Thoracic aorta (tissue), 2 donors: ENCODE results near the gene VPS37B. TPM values are rescaled to one million over a fixed set of nuclear protein-coding genes. Genes with fewer than 3 reads are reported as not detected.
A peak's percentile ranks its signal among the peaks of the same experiment; 100 is the strongest.

ENCODE experiments used
- ATAC-seq: fragments of 150-250 bp; one replicate; pipeline ENCODE4 v1.8.0; 2017; ENCODE audit warnings: low read depth; ENCODE audit not compliant: insufficient number of reproducible peaks, low FRiP score
- DNase-seq: peaks from one replicate; pipeline ENCODE4 v3.0.0-alpha.2; 2020; ENCODE audit warnings: low spot score
- H3K27ac ChIP-seq, 2 donors: fragments of 200-600 bp; sonication (generic); 1 replicate in 1 of 2; 2 replicates in 1 of 2; pipeline ENCODE4 v1.5.1; 2016; ENCODE audit warnings: mild to moderate bottlenecking in 2 of 2, moderate library complexity in 2 of 2
- H3K27me3 ChIP-seq: fragments of 200-600 bp; sonication (generic); replicated peaks from 2 replicates; pipeline ENCODE4 v1.6.0; 2016; ENCODE audit warnings: mild to moderate bottlenecking; ENCODE audit not compliant: insufficient read depth
- H3K36me3 ChIP-seq: fragments of 200-600 bp; sonication (generic); one replicate; pipeline ENCODE4 v1.5.1; 2016
- H3K4me1 ChIP-seq, 2 donors: fragments of 200-600 bp; sonication (generic); 1 replicate in 1 of 2; 2 replicates in 1 of 2; pipeline versions ENCODE4 v1.5.1 to v1.6.0; 2016; ENCODE audit warnings: low read depth in 2 of 2, mild to moderate bottlenecking in 1 of 2; ENCODE audit not compliant: control insufficient read depth in 1 of 2
- H3K4me3 ChIP-seq: fragments of 200-600 bp; sonication (generic); 2 replicates; pipeline ENCODE4 v1.5.1; 2016; ENCODE audit warnings: mild to moderate bottlenecking
- H3K9me3 ChIP-seq: fragments of 200-600 bp; sonication (generic); 2 replicates; pipeline ENCODE4 v1.5.1; 2016
- CTCF ChIP-seq: fragments of 200-600 bp; sonication (generic); IDR thresholded peaks from one replicate; pipeline ENCODE4 v1.5.1; 2019; ENCODE audit warnings: antibody characterized with exemption
- total RNA-seq, 2 donors: library from RNA; depleted of rRNA; stranded (reverse); fragments of >200 nt; gene quantifications; one replicate each; pipeline versions ENCODE4 v1.1.0 to v1.2.3, GENCODE V29; 2016

The VPS37B gene
- total RNA-seq, 2 donors from 2014 or later: 30.9 to 50.1 TPM

DNA sequence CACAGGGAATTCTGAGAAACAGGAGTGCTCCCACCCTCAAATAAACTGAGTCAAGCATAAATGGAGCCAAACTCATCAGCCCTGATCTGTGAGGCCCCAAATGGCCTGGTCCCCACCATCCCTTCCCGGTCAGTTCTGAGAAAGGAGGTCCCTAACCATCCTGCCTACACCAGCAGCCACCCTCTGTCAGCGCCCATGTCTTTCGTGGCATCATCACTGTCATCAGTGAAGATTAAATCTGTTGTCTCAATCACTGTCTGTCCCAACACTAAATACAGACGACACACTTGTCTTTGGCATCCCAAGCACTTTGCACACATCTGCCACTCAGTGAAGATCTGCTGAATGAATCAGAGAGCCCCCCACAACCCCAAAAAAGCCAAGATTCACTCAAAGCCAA, 22.4 kb downstream of the VPS37B start:
- Histone ChIP-seq H3K27me3 (no peaks in the 10 kb centered on the region), H3K9me3 (no peaks in the 10 kb centered on the region), H3K4me3 (no peak overlapping the region), H3K36me3 (peaks cover 7% of the 10 kb centered on the region), H3K27ac (no peak overlapping the region), H3K4me1 (peaks cover 25 to 32% of the 10 kb centered on the region in 2 donors)
- TF ChIP-seq CTCF: no peak
- DNase-seq (no peak), ATAC-seq (no peak)

DNA sequence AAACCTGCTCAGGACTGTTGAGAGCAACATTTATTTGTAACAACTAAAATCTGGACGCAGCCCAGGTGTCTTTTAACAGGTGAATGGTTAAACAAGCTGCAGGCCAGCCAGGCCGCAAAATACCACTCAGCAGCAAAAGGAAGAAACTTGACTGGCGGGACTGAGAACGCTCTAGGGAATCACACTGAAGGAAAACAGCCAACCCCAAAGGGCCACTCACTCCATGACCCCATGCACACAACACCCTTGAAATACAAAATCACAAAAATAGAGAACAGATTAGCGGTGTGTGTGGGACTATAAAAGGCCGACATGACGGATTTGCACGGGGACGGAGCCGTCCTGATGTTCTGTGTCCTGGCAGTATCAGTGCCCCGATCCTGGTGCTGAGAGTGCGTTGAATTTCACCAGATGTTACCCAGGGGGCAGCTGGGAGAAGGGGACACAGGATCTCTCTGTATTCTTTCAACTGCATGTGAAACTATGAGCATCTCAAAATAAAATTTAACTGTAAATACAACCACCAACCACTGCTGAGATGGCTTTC, 23.0 kb downstream of the VPS37B start:
- ATAC-seq (no peak), DNase-seq (no peak)
- Histone ChIP-seq H3K36me3 (peaks cover 13% of the 10 kb centered on the region), H3K9me3 (no peaks in the 10 kb centered on the region), H3K27me3 (no peaks in the 10 kb centered on the region), H3K4me1 (peaks cover 25 to 32% of the 10 kb centered on the region in 2 donors), H3K27ac (no peak overlapping the region), H3K4me3 (no peak overlapping the region)
- TF ChIP-seq CTCF: no peak

- H3K36me3 ChIP-seq: peaks cover 16% of the 10 kb centered on the region
- DNase-seq: no peak
- H3K4me3 ChIP-seq: peak overlapping the region; percentile 57
- peak overlapping the region; percentile 65 to 71 for H3K27ac ChIP-seq
- H3K27me3 ChIP-seq: no peaks in the 10 kb centered on the region
- peak; percentile 65 for ATAC-seq
- H3K4me1 ChIP-seq: peaks cover 25 to 32% of the 10 kb centered on the region in 2 donors
- H3K9me3 ChIP-seq: no peaks in the 10 kb centered on the region
- TF ChIP-seq CTCF: no peak
Measured at GRCh38 chr12:122871851-122872780, 23.8 kb downstream of the VPS37B start.

DNA sequence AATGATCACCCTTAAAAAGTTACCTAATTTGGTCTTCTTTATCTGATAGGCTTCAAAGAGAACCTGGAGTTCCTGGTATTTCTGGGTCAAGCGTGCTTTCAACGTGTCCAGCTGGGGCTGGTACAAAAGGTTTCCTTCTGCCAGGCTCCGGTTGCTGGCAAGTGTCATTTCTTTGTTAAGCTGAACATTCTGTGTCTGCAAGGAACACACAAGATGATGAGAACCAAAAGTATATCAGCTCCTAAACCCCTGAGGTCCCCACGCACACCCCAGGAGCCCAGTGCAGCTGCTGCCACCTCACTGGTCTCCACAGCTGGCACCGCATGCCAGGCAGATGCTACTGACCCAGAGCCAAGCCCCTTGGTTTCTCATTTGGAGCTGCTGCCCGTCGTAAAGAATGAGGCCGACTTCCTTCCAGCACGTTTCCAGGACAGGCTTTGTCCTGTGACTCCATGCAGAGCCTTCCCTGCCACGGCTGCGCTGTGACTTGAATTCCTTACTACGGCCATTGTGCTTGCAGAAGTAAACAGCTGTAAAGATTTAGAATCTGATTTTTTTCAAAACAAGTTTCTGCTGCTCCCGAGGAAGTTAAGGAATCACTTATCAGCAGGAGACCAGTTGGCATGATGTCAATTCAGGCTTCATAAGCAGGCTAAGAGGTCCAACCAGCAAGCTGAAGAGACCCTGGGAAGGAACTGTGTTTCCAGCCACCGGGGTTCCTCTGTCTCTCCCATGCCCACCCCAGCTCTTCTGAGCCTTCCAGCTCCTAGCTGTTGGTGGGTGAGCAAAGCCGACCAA, 24.9 kb downstream of the VPS37B start:
- ATAC-seq (no peak), DNase-seq (no peak)
- peaks cover 25 to 32% of the 10 kb centered on the region in 2 donors for H3K4me1 ChIP-seq
- TF ChIP-seq CTCF: no peak
- H3K27me3 ChIP-seq: no peaks in the 10 kb centered on the region
- peak overlapping the region; percentile 57 for H3K4me3 ChIP-seq
- peak overlapping the region; percentile 65 to 71 for H3K27ac ChIP-seq
- H3K36me3 ChIP-seq: peaks cover 16% of the 10 kb centered on the region
- H3K9me3 ChIP-seq: no peaks in the 10 kb centered on the region
